ENCODE measurements around the gene PIRT.

- TF ChIP-seq, protein P1, sequence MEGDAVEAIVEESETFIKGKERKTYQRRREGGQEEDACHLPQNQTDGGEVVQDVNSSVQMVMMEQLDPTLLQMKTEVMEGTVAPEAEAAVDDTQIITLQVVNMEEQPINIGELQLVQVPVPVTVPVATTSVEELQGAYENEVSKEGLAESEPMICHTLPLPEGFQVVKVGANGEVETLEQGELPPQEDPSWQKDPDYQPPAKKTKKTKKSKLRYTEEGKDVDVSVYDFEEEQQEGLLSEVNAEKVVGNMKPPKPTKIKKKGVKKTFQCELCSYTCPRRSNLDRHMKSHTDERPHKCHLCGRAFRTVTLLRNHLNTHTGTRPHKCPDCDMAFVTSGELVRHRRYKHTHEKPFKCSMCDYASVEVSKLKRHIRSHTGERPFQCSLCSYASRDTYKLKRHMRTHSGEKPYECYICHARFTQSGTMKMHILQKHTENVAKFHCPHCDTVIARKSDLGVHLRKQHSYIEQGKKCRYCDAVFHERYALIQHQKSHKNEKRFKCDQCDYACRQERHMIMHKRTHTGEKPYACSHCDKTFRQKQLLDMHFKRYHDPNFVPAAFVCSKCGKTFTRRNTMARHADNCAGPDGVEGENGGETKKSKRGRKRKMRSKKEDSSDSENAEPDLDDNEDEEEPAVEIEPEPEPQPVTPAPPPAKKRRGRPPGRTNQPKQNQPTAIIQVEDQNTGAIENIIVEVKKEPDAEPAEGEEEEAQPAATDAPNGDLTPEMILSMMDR (IDR thresholded peaks at IDR 0.05): no peak
- no peak for TF ChIP-seq POLR2A (IDR thresholded peaks at IDR 0.05)
These were observed 38.5 kb downstream of the PIRT start for GRCh38 chr17:10799407-10799806.
